Right renal pelvis (tissue), 4 donors: ENCODE measurements around the gene KIF3B. TPM values are rescaled to one million over a fixed set of nuclear protein-coding genes. Genes with fewer than 3 reads are reported as not detected.

Experiments used
- DNase-seq, 4 donors: peaks; one replicate each; pipeline ENCODE4 v3.0.0-alpha.2; 2013; ENCODE audit warnings: low read depth in 4 of 4, low spot score in 3 of 4, missing footprints in 1 of 4
- polyA plus RNA-seq, 4 donors: library from polyadenylated mRNA; unstranded; fragments of 120-200 nt; gene quantifications; one replicate each; pipeline ENCODE4 v1.2.1, GENCODE V29; 2013; ENCODE audit not compliant: insufficient read length in 4 of 4

Gene KIF3B
- 10 to 100 TPM; 41.7 to 49.1 (median 45.8) TPM for polyA plus RNA-seq

- peak; percentile 64 to 77 (median 70) for DNase-seq
Measured at GRCh38 chr20:32277361-32278198, at the start of gene KIF3B. Gene KIF3B, plus strand, starts transcription at chr20:32277651. Its CDS starts 32,127 bp downstream, at chr20:32309778.

GRCh38 chr20:32227744-32228688, 49.4 kb upstream of the KIF3B start:
- DNase-seq = no peak

- DNase-seq = no peak
Measured at GRCh38 chr20:32229251-32229747, 48.2 kb upstream of the KIF3B start.

GRCh38 chr20:32230707-32231106, 46.7 kb upstream of the KIF3B start:
- DNase-seq = no peak

GRCh38 chr20:32231245-32231644, 46.2 kb upstream of the KIF3B start:
- no peak for DNase-seq

GRCh38 chr20:32231847-32232246, 45.6 kb upstream of the KIF3B start:
- no peak for DNase-seq

- no peak for DNase-seq
Measured at GRCh38 chr20:32232326-32232886, 45.0 kb upstream of the KIF3B start.

GRCh38 chr20:32233286-32233685, 44.2 kb upstream of the KIF3B start:
- no peak for DNase-seq

GRCh38 chr20:32234135-32234808, 43.2 kb upstream of the KIF3B start:
- DNase-seq = no peak

- DNase-seq = no peak
Measured at GRCh38 chr20:32235331-32236047, 42.0 kb upstream of the KIF3B start.

- no peak for DNase-seq
Measured at GRCh38 chr20:32236048-32236533, 41.4 kb upstream of the KIF3B start.

- no peak for DNase-seq
Measured at GRCh38 chr20:32236819-32237218, 40.6 kb upstream of the KIF3B start.

- no peak for DNase-seq
Measured at GRCh38 chr20:32237419-32237818, 40.0 kb upstream of the KIF3B start.

GRCh38 chr20:32238483-32239425, 38.7 kb upstream of the KIF3B start:
- no peak for DNase-seq

GRCh38 chr20:32240205-32240604, 37.2 kb upstream of the KIF3B start:
- no peak for DNase-seq

GRCh38 chr20:32241807-32242206, 35.6 kb upstream of the KIF3B start:
- no peak for DNase-seq

GRCh38 chr20:32244150-32244823, 33.2 kb upstream of the KIF3B start:
- DNase-seq = no peak

GRCh38 chr20:32244959-32245358, 32.5 kb upstream of the KIF3B start:
- no peak for DNase-seq
